K562 (cell line): Measurements from ENCODE around the gene EFCAB8. TPM values are rescaled to one million over a fixed set of nuclear protein-coding genes. Genes with fewer than 3 reads are reported as not detected.
A peak's percentile ranks its signal among the peaks of the same experiment; 100 is the strongest.

ENCODE experiments used
- CEBPG ChIP-seq, 3 experiments: fragments of 200-800 bp in 1 of 3; sonication (Bioruptor generic) in 1 of 3; sonication (generic) in 1 of 3; formaldehyde crosslinking in 1 of 3; IDR thresholded peaks in 2 of 3; conservative IDR thresholded peaks in 1 of 3; 2 replicates each; pipeline versions ENCODE4 v1.6.1 to v1.8.0; 2016 to 2022; ENCODE audit warnings: missing compliant biosample characterization in 2 of 3, missing genetic modification characterization in 2 of 3, mild to moderate bottlenecking in 1 of 3, missing genetic modification reagents in 1 of 3
- HMGN3 ChIP-seq: IDR thresholded peaks from 2 replicates; pipeline ENCODE4 v1.6.1; 2011; ENCODE audit warnings: borderline replicate concordance, low read depth, mild to moderate bottlenecking, mixed read lengths, low read length; ENCODE audit not compliant: insufficient read length; ENCODE audit errors: extremely low read depth
- IRF1 ChIP-seq: sonication (generic); formaldehyde crosslinking; IDR thresholded peaks from 2 replicates; pipeline ENCODE4 v1.8.0; 2022; ENCODE audit warnings: missing genetic modification reagents, mild to moderate bottlenecking, borderline replicate concordance
- KDM4B ChIP-seq, 2 experiments: fragments of 450-650 bp in 1 of 2; sonication (generic) in 1 of 2; IDR thresholded peaks; 2 replicates each; pipeline ENCODE4 v1.6.1; 2016 to 2017; ENCODE audit warnings: borderline replicate concordance in 2 of 2, antibody characterized with exemption in 1 of 2, low read depth in 1 of 2, mild to moderate bottlenecking in 1 of 2
- KLF6 ChIP-seq: fragments of 250-450 bp; sonication (Bioruptor Pico); IDR thresholded peaks from 2 replicates; pipeline ENCODE4 v1.4.0; 2020; ENCODE audit warnings: mild to moderate bottlenecking, moderate library complexity, borderline replicate concordance
- LCOR ChIP-seq: sonication (generic); formaldehyde crosslinking; IDR thresholded peaks from 2 replicates; pipeline ENCODE4 v1.8.0; 2022; ENCODE audit warnings: mild to moderate bottlenecking, missing genetic modification reagents
- NCOA2 ChIP-seq, 2 experiments: fragments of 450-650 bp; IDR thresholded peaks; 2 replicates each; pipeline ENCODE4 v1.6.1; 2018; ENCODE audit warnings: mild to moderate bottlenecking in 2 of 2, moderate library complexity in 1 of 2; ENCODE audit not compliant: partially characterized antibody in 2 of 2
- SIX5 ChIP-seq, 2 experiments: IDR thresholded peaks; 2 replicates each; pipeline ENCODE4 v1.6.1; 2011; ENCODE audit warnings: low read length in 2 of 2, borderline replicate concordance in 1 of 2, low read depth in 1 of 2, mild to moderate bottlenecking in 1 of 2, moderate library complexity in 1 of 2; ENCODE audit not compliant: insufficient read depth in 1 of 2
- SP2 ChIP-seq: IDR thresholded peaks from 2 replicates; pipeline ENCODE4 v1.6.1; 2011; ENCODE audit warnings: mild to moderate bottlenecking, low read depth, low read length, moderate library complexity; ENCODE audit not compliant: poor library complexity, severe bottlenecking; ENCODE audit errors: extremely low read depth
- TARDBP ChIP-seq: fragments of 450-650 bp; IDR thresholded peaks from 2 replicates; pipeline ENCODE4 v1.6.1; 2016
- U2AF2 ChIP-seq: fragments of 200-400 bp; formaldehyde crosslinking; optimal IDR thresholded peaks from 2 replicates; pipeline ENCODE3; 2017; ENCODE audit warnings: low read depth, mild to moderate bottlenecking, low read length
- ZNF143 ChIP-seq: sonication (generic); formaldehyde crosslinking; IDR thresholded peaks from 2 replicates; pipeline ENCODE4 v1.9.0; 2022; ENCODE audit warnings: mild to moderate bottlenecking, missing genetic modification reagents
- polyA plus RNA-seq, 8 experiments: library from polyadenylated mRNA; depleted of rRNA in 4 of 8; stranded (reverse) in 5 of 8; unstranded in 3 of 8; fragments of >200 nt; fragmentation: Nextera tagmentation in 2 of 8; fragmentation: Illumina TruSeq in 1 of 8; extraction: Ambion mirVana in 2 of 8; extraction: Trizol in 1 of 8; gene quantifications; 2 replicates each; pipeline versions ENCODE4 v1.2.1 to v1.2.3, GENCODE V29; 2011 to 2014; ENCODE audit warnings: inconsistent platforms in 1 of 8, missing spikeins in 1 of 8
- total RNA-seq, 7 experiments: library from RNA; depleted of rRNA in 6 of 7; stranded (reverse); fragments of >200 nt in 6 of 7; fragmentation: Illumina TruSeq in 2 of 7; extraction: Trizol in 2 of 7; gene quantifications; 2 replicates each; pipeline versions ENCODE4 v1.2.1 to v1.2.3, GENCODE V29; 2011 to 2021; ENCODE audit warnings: low replicate concordance in 1 of 7
- TF ChIP-seq, protein P1 (sequence below): sonication (generic); formaldehyde crosslinking; IDR thresholded peaks from 2 replicates; pipeline ENCODE4 v1.9.0; 2022; ENCODE audit warnings: mild to moderate bottlenecking, missing genetic modification reagents
- TF ChIP-seq, protein P2 (sequence below), 2 experiments: fragments of 450-650 bp; IDR thresholded peaks; 2 replicates each; pipeline ENCODE4 v1.6.1; 2016; ENCODE audit warnings: mild to moderate bottlenecking in 2 of 2, borderline replicate concordance in 1 of 2, low read depth in 1 of 2, moderate library complexity in 1 of 2

EFCAB8 gene
- total and polyA plus RNA-seq, 9 of the 15 experiments (the other 6 are each of a cell fraction or from before 2014, with no cell fraction given): 0.03 to 0.18 (median 0.11) TPM; not detected in 6

DNA sequence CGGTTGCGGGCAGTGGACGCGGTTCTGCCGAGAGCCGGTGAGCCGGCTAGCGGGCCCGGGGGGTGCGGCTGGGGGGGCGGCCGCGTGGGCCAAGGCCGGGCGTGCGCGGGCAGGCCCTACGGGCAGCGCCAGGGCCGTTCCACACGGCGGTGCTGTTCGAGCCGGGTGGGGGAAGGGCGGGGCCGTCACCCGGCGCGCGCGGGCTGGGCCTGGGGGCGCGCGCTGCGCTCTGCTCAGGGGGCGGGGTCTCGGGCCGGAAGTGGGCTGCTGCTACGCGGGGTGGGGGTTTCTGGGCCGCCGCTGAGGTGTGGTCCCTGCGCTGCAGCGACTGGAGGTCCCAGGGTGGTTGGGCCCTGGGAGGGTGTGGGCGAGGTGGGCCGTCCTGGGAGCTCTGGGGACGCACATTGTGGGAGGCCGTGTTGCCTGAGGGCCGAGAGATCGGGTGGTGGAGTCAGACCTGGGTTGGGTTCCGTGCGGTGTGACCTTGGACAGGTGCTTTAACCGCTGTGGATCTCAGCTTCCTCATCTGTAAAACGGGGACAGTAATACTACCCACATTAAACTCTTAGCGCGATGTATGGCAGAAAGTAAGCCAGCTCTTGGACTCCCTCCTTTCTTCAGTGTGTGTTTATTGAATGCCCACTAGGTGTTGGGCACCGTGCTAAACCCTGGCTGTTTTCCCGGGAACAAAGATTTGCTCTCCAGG, 38.6 kb upstream of the EFCAB8 start (continued):
- TF ChIP-seq SP2 (no peak), CEBPG (CRISPR knock-in tag; IDR thresholded peaks at IDR 0.05) (no peak), CEBPG (tag; conservative IDR thresholded peaks at IDR 0.05 in 1 of 2, IDR thresholded peaks at IDR 0.05 in 1 of 2) (no peak), HMGN3 (no peak), LCOR (no peak), KLF6 (no peak), ZNF143 (no peak), NCOA2 (IDR thresholded peaks at IDR 0.05; ENCODE audit: partially characterized antibody in 2 of 2) (no peak), SIX5 (IDR thresholded peaks at IDR 0.05; ENCODE audit: borderline replicate concordance in 1 of 2, insufficient read depth in 1 of 2, low read depth in 1 of 2, low read length in 2 of 2) (no peak), U2AF2 (no peak), KDM4B (IDR thresholded peaks at IDR 0.05; ENCODE audit: borderline replicate concordance in 2 of 2, low read depth in 1 of 2) (no peak), TARDBP (no peak), IRF1 (CRISPR knock-in tag) (no peak)
- TF ChIP-seq, protein P1, sequence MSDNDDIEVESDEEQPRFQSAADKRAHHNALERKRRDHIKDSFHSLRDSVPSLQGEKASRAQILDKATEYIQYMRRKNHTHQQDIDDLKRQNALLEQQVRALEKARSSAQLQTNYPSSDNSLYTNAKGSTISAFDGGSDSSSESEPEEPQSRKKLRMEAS (CRISPR knock-in tag): 0 out of 2 replicates have a peak, but pooled peaks have one; percentile 6
- TF ChIP-seq, protein P2, sequence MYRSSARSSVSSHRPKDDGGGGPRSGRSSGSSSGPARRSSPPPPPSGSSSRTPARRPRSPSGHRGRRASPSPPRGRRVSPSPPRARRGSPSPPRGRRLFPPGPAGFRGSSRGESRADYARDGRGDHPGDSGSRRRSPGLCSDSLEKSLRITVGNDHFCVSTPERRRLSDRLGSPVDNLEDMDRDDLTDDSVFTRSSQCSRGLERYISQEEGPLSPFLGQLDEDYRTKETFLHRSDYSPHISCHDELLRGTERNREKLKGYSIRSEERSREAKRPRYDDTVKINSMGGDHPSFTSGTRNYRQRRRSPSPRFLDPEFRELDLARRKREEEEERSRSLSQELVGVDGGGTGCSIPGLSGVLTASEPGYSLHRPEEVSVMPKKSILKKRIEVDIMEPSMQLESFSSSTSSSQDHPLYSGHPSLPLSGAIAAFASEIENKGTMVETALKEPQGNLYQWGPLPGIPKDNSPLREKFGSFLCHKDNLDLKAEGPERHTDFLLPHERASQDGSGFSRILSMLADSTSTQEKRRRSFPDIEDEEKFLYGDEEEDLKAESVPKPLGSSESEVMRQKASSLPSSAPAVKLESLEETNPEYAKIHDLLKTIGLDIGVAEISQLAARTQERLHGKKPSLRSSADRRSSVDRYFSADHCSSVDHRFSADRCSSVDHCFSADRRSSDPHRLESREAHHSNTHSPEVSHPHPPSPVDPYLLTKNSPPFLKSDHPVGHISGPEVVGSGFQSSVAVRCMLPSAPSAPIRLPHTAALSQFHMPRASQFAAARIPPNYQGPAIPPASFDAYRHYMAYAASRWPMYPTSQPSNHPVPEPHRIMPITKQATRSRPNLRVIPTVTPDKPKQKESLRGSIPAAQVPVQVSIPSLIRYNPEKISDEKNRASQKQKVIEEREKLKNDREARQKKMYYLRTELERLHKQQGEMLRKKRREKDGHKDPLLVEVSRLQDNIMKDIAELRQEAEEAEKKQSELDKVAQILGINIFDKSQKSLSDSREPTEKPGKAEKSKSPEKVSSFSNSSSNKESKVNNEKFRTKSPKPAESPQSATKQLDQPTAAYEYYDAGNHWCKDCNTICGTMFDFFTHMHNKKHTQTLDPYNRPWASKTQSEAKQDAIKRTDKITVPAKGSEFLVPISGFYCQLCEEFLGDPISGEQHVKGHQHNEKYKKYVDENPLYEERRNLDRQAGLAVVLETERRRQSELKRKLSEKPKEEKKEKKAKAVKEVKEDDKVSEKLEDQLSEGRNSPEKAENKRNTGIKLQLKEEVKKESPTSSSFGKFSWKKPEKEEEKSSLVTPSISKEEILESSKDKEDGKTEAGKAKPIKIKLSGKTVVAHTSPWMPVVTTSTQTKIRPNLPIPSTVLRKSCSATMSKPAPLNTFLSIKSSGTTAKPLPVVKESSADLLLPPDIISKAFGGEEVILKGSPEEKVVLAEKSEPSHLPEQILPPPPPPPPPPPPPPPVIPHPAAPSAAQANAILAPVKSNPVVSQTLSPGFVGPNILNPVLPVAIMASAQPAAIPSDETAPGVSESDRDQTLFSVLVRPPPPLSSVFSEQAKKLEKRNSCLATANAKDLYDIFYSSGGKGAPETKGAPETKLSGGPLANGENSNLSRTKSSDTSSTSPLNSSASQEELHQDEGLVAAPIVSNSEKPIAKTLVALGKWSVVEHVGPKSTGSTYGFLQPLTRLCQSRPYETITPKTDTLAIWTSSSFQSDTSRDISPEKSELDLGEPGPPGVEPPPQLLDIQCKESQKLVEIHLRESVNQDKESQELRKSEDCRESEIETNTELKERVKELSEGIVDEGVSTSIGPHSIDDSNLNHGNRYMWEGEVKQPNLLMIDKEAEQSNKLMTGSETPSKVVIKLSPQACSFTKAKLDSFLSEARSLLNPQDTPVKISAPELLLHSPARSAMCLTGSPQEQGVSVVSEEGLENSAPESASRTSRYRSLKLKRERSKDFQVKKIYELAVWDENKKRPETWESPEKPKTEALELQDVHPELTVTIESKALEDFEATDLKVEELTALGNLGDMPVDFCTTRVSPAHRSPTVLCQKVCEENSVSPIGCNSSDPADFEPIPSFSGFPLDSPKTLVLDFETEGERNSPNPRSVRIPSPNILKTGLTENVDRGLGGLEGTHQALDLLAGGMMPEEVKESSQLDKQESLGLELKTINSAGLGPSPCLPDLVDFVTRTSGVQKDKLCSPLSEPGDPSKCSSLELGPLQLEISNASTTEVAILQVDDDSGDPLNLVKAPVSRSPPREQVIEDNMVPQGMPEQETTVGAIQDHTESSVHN (IDR thresholded peaks at IDR 0.05; ENCODE audit: borderline replicate concordance in 1 of 2, low read depth in 1 of 2): no peak
